ENCODE results near the gene KRT83.
A peak's percentile ranks its signal among the peaks of the same experiment; 100 is the strongest.
"Not testable (repeated sequence)": the region's sequence is repeated elsewhere in the genome, so short reads cannot be mapped to it uniquely, and the experiment has no call there.

The KRT83 gene

GRCh38 chr12:52286857-52287785, 34.1 kb downstream of the KRT83 start:
- DNase-seq (ENCODE audit: low read depth): not testable (repeated sequence)

- DNase-seq (ENCODE audit: low read depth): no peak
Measured at GRCh38 chr12:52285851-52286530, 35.2 kb downstream of the KRT83 start.

- no peak for DNase-seq (ENCODE audit: low read depth)
Measured at GRCh38 chr12:52285172-52285745, 35.9 kb downstream of the KRT83 start.

- no peak for DNase-seq (ENCODE audit: low read depth)
Measured at GRCh38 chr12:52284562-52285171, 36.5 kb downstream of the KRT83 start.

GRCh38 chr12:52280796-52281560, 40.2 kb downstream of the KRT83 start:
- DNase-seq (ENCODE audit: low read depth): no peak

- no peak for DNase-seq (ENCODE audit: low read depth)
Measured at GRCh38 chr12:52280319-52280795, 40.8 kb downstream of the KRT83 start.

- no peak for DNase-seq (ENCODE audit: low read depth)
Measured at GRCh38 chr12:52279422-52280318, 41.5 kb downstream of the KRT83 start.

- DNase-seq (ENCODE audit: low read depth): peak; percentile 56
Measured at GRCh38 chr12:52278575-52279421, 42.4 kb downstream of the KRT83 start.

- DNase-seq (ENCODE audit: low read depth): no peak
Measured at GRCh38 chr12:52277486-52278245, 43.5 kb downstream of the KRT83 start.

- no peak for DNase-seq (ENCODE audit: low read depth)
Measured at GRCh38 chr12:52275686-52276085, 45.5 kb downstream of the KRT83 start.

- DNase-seq (ENCODE audit: low read depth): no peak
Measured at GRCh38 chr12:52274521-52275120, 46.6 kb downstream of the KRT83 start, which contains the start of gene KRT86. Gene KRT86 (plus strand): TSS chr12:52274645. CDS start chr12:52301917, 27,272 bp downstream.

GRCh38 chr12:52271158-52271557, 50.0 kb downstream of the KRT83 start:
- no peak for DNase-seq (ENCODE audit: low read depth)

- no peak for DNase-seq (ENCODE audit: low read depth)
Measured at GRCh38 chr12:52270541-52271070, 50.6 kb downstream of the KRT83 start.

GRCh38 chr12:52268212-52268611, 53.0 kb downstream of the KRT83 start:
- DNase-seq (ENCODE audit: low read depth): no peak

- no peak for DNase-seq (ENCODE audit: low read depth)
Measured at GRCh38 chr12:52267699-52268098, 53.5 kb downstream of the KRT83 start.

GRCh38 chr12:52267266-52267665, 53.9 kb downstream of the KRT83 start:
- DNase-seq (ENCODE audit: low read depth): no peak

GRCh38 chr12:52266514-52266913, 54.7 kb downstream of the KRT83 start:
- no peak for DNase-seq (ENCODE audit: low read depth)

- DNase-seq (ENCODE audit: low read depth): no peak
Measured at GRCh38 chr12:52264435-52264825, 56.8 kb downstream of the KRT83 start.

All from stimulated activated CD8-positive, alpha-beta memory T cell treated with anti-CD3 and anti-CD28 coated beads, Interleukin-4, amount 100 ng/mL, for 24 hours (primary cell).